Ishikawa (cell line): Measurements from ENCODE around the gene KDM4D.

Source experiments
- CEBPB ChIP-seq: IDR thresholded peaks from 2 replicates; pipeline ENCODE4 v1.6.1; 2012
- EGR1 ChIP-seq: IDR thresholded peaks from 2 replicates; pipeline ENCODE4 v1.6.1; 2012
- EP300 ChIP-seq: IDR thresholded peaks from 2 replicates; pipeline ENCODE4 v1.6.1; 2012; ENCODE audit warnings: borderline replicate concordance
- MAX ChIP-seq: IDR thresholded peaks from 2 replicates; pipeline ENCODE4 v1.6.1; 2012
- RAD21 ChIP-seq: IDR thresholded peaks from 2 replicates; pipeline ENCODE4 v1.6.1; 2012; ENCODE audit warnings: low read depth
- TAF1 ChIP-seq: IDR thresholded peaks from 2 replicates; pipeline ENCODE4 v1.6.1; 2012; ENCODE audit warnings: low read depth, mild to moderate bottlenecking
- TCF12 ChIP-seq: IDR thresholded peaks from 2 replicates; pipeline ENCODE4 v1.6.1; 2012; ENCODE audit warnings: low read depth
- YY1 ChIP-seq: IDR thresholded peaks from 2 replicates; pipeline ENCODE4 v1.6.1; 2012; ENCODE audit warnings: low read depth

- TF ChIP-seq EP300 (no peak), TAF1 (no peak), EGR1 (no peak), MAX (no peak), YY1 (no peak), CEBPB (no peak), RAD21 (no peak), TCF12 (no peak)
Observed at GRCh38 chr11:94974178-94974577, 669 bp downstream of the KDM4D start.
